GM12892 (cell line): ENCODE measurements around the gene PPP2R2D.

Source experiments
- DNase-seq: peaks from one replicate; pipeline ENCODE4 v3.0.0; 2011; ENCODE audit not compliant: insufficient read length
- FAIRE-seq: peaks from 2 replicates; lab custom pipeline; 2011; peaks lifted over from hg19 to GRCh38; lab: Jason Lieb, UNC
- POLR2A ChIP-seq: IDR thresholded peaks from 2 replicates; pipeline ENCODE4 v1.6.1; 2011; ENCODE audit warnings: low read depth, low read length, control low read depth
- POLR2AphosphoS5 ChIP-seq: IDR thresholded peaks from 2 replicates; pipeline ENCODE4 v1.6.1; 2011; ENCODE audit warnings: low read depth, low read length, control low read depth
- TAF1 ChIP-seq: IDR thresholded peaks from 2 replicates; pipeline ENCODE4 v1.6.1; 2011; ENCODE audit warnings: low read depth, mild to moderate bottlenecking, control low read depth, low read length, borderline replicate concordance

PPP2R2D gene

DNA sequence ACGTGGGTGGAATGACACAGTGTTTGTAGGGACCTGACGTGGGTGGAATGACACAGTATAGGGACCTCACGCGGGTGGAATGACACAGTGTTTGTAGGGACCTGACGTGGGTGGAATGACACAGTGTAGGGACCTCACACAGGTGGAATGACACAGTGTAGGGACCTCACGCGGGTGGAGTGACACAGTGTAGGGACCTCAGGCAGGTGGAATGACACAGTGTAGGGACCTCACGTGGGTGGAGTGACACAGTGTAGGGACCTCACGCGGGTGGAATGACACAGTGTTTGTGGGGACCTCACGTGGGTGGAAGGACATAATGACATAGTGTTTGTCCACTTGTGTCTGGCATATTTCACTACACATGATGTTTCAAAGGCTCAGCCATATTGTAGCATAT lies 19.3 kb downstream of the PPP2R2D start:
- FAIRE-seq (no peak), DNase-seq (no peak)
- TF ChIP-seq POLR2AphosphoS5 (no peak), TAF1 (no peak), POLR2A (no peak)

- DNase-seq, result no peak
- no peak for FAIRE-seq
- no peak for TF ChIP-seq TAF1
- no peak for TF ChIP-seq POLR2AphosphoS5
- TF ChIP-seq POLR2A, result no peak
These were observed 19.9 kb downstream of the PPP2R2D start for GRCh38 chr10:131920693-131921092.

DNA sequence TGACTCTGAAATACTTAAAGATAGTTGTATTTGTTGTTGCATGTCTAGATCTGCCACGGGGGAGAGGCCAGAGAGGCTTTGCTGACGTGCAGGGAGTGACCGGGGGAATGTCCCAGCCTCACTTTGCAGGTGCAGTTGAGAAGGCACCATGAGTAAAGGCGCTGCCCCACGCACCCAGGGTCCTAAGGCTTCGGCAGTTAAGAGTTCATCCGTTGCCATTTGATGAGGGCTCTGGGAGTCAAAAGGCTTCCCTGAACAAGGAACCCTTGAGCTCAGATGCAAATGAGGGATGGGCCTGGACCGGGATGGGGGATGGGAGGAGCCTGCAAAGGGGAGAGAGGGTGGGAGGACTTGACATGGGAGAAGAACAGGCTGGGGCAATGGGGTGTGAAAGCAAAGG lies 20.4 kb downstream of the PPP2R2D start:
- no peak for DNase-seq
- no peak for FAIRE-seq
- no peak for TF ChIP-seq POLR2A
- TF ChIP-seq POLR2AphosphoS5, result no peak
- no peak for TF ChIP-seq TAF1

DNA sequence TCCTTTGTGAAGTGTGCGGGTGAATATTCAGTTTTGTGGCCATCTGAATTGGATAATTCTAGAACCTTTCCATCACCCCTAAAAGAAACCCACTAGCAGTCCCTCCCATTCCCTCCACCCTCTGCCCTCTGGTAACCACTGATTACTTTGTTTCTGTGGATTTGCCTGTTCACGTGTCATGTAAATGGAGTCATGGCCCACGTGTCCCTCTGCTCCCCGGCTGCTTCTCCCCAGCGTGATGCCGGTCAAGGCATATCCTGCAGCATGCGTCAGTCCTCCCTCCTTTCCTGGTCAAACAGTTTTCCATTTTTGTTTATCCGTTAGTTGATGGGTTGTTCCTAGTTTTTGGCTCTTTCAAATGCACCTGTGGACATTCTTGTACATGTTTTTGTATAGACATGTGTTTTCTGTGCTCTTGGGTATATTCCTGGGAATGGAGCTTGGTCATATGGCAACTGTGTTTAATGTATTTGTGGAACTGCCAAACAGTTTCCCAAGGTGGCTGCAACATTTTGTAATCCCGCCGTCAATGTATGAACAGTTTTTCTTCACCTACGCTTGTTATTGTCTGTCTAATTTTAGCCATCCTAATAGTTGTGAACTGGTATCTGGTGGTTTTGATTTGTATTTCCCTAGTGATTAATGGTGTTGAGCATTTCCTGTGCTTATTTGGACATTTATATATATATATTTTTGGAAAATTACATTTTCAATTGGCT lies 22.4 kb downstream of the PPP2R2D start:
- no peak for DNase-seq
- no peak for TF ChIP-seq POLR2AphosphoS5
- TF ChIP-seq POLR2A, result no peak
- no peak for TF ChIP-seq TAF1
- FAIRE-seq, result no peak

- FAIRE-seq (no peak), DNase-seq (no peak)
- no peak for TF ChIP-seq TAF1
- TF ChIP-seq POLR2A, result no peak
- no peak for TF ChIP-seq POLR2AphosphoS5
These were observed 24.3 kb downstream of the PPP2R2D start for GRCh38 chr10:131925011-131925649.

GRCh38 chr10:131925716-131926115 lies 24.9 kb downstream of the PPP2R2D start:
- FAIRE-seq (no peak), DNase-seq (no peak)
- TF ChIP-seq TAF1 (no peak), POLR2A (no peak), POLR2AphosphoS5 (no peak)

GRCh38 chr10:131926253-131926652 lies 25.4 kb downstream of the PPP2R2D start:
- FAIRE-seq (no peak), DNase-seq (no peak)
- TF ChIP-seq POLR2A (no peak), POLR2AphosphoS5 (no peak), TAF1 (no peak)

GRCh38 chr10:131926743-131927595 lies 26.2 kb downstream of the PPP2R2D start:
- FAIRE-seq, result no peak
- no peak for DNase-seq
- TF ChIP-seq POLR2A (no peak), TAF1 (no peak), POLR2AphosphoS5 (no peak)

DNA sequence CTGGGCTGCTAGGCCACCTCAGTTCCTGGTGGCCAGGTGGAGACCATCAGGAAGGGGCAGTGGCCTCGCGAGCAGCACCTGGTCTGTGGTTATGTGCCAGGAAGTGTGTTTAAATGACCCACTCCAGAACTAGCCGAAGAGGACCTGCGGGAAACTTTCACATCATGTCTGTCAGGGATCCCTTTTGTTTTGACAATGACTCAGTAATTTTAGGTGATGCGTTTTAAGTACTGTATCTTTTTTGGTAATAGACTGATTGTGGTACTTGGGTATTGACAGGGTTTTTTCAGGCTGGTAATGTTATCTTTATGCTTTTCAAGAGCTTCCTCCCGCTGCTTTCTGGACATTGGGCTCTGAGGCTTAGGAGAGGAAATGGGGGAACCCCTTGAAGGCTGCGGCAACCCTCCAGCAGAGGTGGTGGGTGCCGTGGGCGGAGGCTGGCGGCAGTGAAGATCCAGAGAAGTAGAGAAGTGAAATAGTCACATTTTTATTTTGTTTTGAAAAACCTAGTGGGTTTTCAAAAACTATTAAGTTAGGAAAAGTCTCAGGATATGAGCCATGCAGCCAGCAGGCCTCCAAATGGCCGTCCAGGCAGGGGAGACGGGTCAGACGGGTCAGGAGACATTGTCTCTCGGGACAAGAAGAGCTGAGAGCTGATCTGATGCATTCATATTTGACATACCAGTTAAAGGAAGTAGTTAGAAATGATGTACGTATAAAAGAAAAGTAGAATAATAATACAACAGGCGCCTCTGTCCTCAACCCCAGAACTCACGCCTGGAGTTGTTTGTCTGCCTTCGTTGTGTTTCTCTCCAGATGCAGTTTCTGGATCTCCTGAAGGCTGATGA lies 27.7 kb downstream of the PPP2R2D start:
- DNase-seq (peak; percentile 52), FAIRE-seq (peak; percentile 38)
- TF ChIP-seq POLR2A (no peak), POLR2AphosphoS5 (no peak), TAF1 (no peak)

DNA sequence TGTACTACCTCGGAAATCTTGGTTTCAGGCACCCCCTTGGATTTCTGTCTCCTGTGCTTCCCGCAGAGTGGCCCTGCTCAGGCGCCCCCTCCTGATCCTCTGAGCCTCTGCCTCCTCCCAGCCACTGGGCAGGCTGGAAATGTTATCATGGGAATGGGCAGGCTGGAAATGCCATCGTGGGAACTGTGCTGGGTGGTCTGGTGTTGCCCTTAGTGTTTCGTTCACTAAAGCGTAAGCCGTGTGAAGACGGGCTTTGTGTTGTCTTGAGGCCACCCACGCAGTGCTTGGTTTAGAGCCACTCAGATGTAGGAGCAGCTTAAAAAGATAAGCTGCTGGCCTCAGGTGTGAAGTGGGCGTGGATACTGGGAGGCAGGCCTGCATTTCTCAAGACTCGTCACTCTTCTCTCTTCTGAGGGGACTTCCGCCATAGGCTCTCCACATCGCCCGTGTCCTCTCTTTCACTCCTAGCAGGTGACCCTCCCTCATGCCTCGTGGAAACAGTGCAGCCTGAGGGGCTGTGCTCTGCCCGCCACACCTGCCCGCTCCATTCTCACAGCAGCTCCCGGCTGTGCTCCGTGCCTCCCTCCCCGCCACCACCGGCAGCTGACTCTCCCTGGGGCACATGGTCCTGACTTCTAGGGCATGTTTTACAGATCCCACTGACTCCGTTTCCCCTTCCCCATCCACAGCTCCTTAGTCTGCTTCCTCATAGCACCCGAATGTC lies 28.5 kb downstream of the PPP2R2D start:
- TF ChIP-seq TAF1, result no peak
- no peak for TF ChIP-seq POLR2A
- TF ChIP-seq POLR2AphosphoS5, result no peak
- FAIRE-seq (no peak), DNase-seq (no peak)
